ENCODE results near the gene SATL1. TPM values are rescaled to one million over a fixed set of nuclear protein-coding genes. Genes with fewer than 3 reads are reported as not detected.

The SATL1 gene
- total RNA-seq, 4 donors from 2014 or later, result 0.48 TPM; not detected in 3

DNA sequence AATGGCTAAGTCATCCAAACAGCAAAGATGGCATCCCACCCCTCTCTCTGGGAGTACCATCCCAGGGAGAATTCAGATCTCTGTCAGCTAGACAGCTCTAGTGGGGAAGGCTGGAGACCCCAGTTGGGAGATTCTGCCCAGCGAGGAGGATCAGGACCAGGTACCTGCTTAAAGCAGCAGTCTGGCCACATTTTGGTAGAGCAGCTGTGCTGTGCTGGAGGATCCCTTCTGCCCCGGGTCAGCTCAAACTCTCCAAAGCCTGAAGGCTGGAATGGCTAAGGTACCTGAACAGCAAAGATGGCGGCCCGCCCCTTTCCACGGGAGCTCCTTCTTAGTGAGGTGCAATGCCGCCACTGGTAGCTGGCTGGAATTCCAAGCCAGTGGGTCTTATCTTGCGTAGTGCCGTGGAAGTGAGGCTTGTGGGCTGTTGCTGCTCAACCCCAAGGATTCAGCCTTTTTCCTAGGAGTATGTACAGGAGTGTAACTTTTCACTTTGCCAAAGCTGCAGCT, 40.1 kb downstream of the SATL1 start:
- TF ChIP-seq, protein P1, sequence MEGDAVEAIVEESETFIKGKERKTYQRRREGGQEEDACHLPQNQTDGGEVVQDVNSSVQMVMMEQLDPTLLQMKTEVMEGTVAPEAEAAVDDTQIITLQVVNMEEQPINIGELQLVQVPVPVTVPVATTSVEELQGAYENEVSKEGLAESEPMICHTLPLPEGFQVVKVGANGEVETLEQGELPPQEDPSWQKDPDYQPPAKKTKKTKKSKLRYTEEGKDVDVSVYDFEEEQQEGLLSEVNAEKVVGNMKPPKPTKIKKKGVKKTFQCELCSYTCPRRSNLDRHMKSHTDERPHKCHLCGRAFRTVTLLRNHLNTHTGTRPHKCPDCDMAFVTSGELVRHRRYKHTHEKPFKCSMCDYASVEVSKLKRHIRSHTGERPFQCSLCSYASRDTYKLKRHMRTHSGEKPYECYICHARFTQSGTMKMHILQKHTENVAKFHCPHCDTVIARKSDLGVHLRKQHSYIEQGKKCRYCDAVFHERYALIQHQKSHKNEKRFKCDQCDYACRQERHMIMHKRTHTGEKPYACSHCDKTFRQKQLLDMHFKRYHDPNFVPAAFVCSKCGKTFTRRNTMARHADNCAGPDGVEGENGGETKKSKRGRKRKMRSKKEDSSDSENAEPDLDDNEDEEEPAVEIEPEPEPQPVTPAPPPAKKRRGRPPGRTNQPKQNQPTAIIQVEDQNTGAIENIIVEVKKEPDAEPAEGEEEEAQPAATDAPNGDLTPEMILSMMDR (IDR thresholded peaks at IDR 0.05), result no peak
- no peak for TF ChIP-seq POLR2A (IDR thresholded peaks at IDR 0.05)
- Histone ChIP-seq H3K27ac (no peak overlapping the region), H3K27me3 (no peaks in the 10 kb centered on the region), H3K36me3 (no peaks in the 10 kb centered on the region), H3K9me3 (no peaks in the 10 kb centered on the region), H3K4me3 (no peak overlapping the region), H3K4me1 (no peaks in the 10 kb centered on the region)
- DNase-seq, result no peak
- intact Hi-C loops (cut with DNase I; ENCODE audit: low total_unique reads), result no loop called here

DNA sequence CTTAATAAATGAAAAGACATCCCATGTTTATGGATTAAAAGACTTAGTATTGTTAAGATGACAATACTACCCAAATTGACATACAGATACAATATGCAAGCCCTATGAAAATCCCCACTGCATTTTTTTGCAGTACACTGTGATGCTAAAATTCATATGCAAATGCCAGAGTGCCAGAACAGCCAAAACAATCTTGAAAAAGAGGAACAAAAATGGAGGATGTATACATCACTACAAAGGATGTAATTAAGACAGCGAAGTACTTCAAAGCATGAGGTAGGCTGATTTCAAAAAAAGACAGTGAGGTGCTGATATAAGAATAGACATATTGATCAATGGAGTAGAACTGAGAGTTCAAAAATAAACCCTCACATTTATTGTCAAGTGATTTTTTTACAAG, 47.3 kb downstream of the SATL1 start:
- Histone ChIP-seq H3K4me1 (no peaks in the 10 kb centered on the region), H3K27me3 (no peaks in the 10 kb centered on the region), H3K27ac (no peak overlapping the region), H3K36me3 (no peaks in the 10 kb centered on the region), H3K9me3 (no peaks in the 10 kb centered on the region), H3K4me3 (no peak overlapping the region)
- no peak for DNase-seq
- TF ChIP-seq, protein P1 (IDR thresholded peaks at IDR 0.05), result no peak
- no peak for TF ChIP-seq POLR2A (IDR thresholded peaks at IDR 0.05)
- intact Hi-C loops (cut with DNase I; ENCODE audit: low total_unique reads), result no loop called here

DNA sequence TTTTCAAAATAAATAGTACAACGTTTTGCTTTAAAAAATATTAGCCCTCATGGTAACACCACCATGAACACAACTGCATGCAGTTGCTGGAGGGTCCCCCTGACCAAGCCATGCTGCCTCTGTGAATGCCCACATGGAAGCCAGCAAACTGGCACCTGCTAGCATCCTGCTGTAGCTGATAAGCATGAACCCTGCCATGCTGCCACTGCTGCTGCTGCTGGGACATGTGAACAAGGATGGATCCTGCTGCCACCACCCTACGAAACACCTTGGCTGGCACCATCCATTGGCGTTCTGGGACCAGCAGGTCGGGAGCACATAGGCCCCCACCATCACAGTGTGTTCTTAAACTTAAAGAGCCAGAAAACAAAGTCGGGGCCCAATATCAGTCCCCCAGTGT, 83.9 kb downstream of the SATL1 start:
- DNase-seq, result no peak
- Histone ChIP-seq H3K4me1 (no peaks in the 10 kb centered on the region), H3K27ac (no peak overlapping the region), H3K4me3 (no peak overlapping the region), H3K36me3 (no peaks in the 10 kb centered on the region), H3K27me3 (no peaks in the 10 kb centered on the region), H3K9me3 (no peaks in the 10 kb centered on the region)
- TF ChIP-seq, protein P1 (IDR thresholded peaks at IDR 0.05), result no peak
- TF ChIP-seq POLR2A (IDR thresholded peaks at IDR 0.05), result no peak
- intact Hi-C loops (cut with DNase I; ENCODE audit: low total_unique reads), result no loop called here

DNA sequence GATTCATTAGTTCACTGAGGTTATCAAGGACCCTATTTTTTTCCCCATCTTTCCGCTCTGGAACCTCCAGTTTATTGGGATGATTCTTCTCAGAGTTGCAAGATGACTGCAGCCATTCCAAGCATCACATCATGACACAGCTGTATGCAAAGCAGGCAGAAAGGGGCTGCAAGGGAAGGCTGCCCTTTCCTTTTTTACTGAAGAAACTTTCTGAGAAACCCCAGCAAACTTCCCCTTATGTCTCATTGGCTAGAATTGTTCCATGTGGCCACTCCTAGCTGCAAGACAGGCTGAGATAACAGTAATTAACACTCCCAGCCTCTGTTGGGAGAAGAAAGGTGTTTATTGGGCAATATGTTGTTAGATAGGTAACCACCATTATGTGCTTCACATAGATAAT, 102.6 kb downstream of the SATL1 start:
- intact Hi-C loops (cut with DNase I; ENCODE audit: low total_unique reads), result no loop called here

DNA sequence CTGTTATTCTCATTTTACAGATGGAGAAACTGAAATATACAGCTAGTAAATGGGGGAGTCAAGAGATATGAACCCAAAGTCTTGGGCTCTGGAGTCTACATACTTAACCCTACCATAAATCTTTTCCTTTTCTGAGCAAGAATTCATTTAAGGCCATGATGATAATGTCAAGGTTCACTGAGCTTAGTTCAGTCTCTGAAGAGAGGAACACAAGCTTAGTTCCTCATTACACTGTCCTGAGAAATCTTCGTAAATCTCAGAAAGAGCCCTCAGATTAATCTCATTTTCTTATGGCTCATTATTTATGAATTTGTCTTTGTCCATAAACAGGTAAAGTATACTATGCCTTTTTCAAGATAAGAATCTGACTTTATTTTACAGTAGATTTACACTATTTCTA, 104.2 kb downstream of the SATL1 start:
- intact Hi-C loops (cut with DNase I; ENCODE audit: low total_unique reads), result no loop called here
- Histone ChIP-seq H3K9me3 (no peaks in the 10 kb centered on the region), H3K4me3 (no peak overlapping the region), H3K4me1 (no peaks in the 10 kb centered on the region), H3K27ac (no peak overlapping the region), H3K27me3 (peaks cover 0 to 5% of the 10 kb centered on the region in 2 donors), H3K36me3 (no peaks in the 10 kb centered on the region)
- no peak for DNase-seq
- TF ChIP-seq POLR2A (IDR thresholded peaks at IDR 0.05), result no peak
- TF ChIP-seq, protein P1 (IDR thresholded peaks at IDR 0.05), result no peak

More for the DNA sequence above, 102.6 kb downstream of the SATL1 start:
- TF ChIP-seq, protein P1 (IDR thresholded peaks at IDR 0.05), result no peak
- TF ChIP-seq POLR2A (IDR thresholded peaks at IDR 0.05), result no peak
- Histone ChIP-seq H3K36me3 (no peaks in the 10 kb centered on the region), H3K4me3 (no peak overlapping the region), H3K4me1 (no peaks in the 10 kb centered on the region), H3K27ac (no peak overlapping the region), H3K27me3 (peaks cover 0 to 5% of the 10 kb centered on the region in 2 donors), H3K9me3 (no peaks in the 10 kb centered on the region)
- no peak for DNase-seq
